Measurements from ENCODE around the gene XRCC3. TPM values are rescaled to one million over a fixed set of nuclear protein-coding genes. Genes with fewer than 3 reads are reported as not detected.

XRCC3 gene
- total and polyA plus RNA-seq, 12 donors, result 1.3 to 10.2 (median 5.0) TPM

GRCh38 chr14:103696466-103697071, 18.7 kb downstream of the XRCC3 start:
- Histone ChIP-seq H3K27ac (peak overlapping the region in 2 of 5 donors; percentile 30 to 57), H3K9me3 (replicated peaks in 1 of 3) (no peaks in the 10 kb centered on the region), H3K36me3 (replicated peaks in 1 of 2) (peaks cover 0 to 46% of the 10 kb centered on the region in 2 donors), H3K4me3 (no peak overlapping the region), H3K4me1 (replicated peaks in 1 of 2) (peaks cover 14 to 38% of the 10 kb centered on the region in 2 donors), H3K27me3 (no peaks in the 10 kb centered on the region)
- DNase-seq, result peak in 2 of 7 donors; percentile 34 to 65
- 50 to 61% (median 56%) methylated on average over 11 to 17 of the region's 17 CpGs for WGBS, 4 donors
- TF ChIP-seq CTCF (IDR thresholded peaks at IDR 0.05), result no peak
- TF ChIP-seq POLR2A (IDR thresholded peaks at IDR 0.05), result no peak
- intact Hi-C loops (cut with DNase I), result no loop called here

- peaks cover 0 to 46% of the 10 kb centered on the region in 2 donors for H3K36me3 ChIP-seq (replicated peaks in 1 of 2)
- TF ChIP-seq POLR2A (IDR thresholded peaks at IDR 0.05) (no peak), CTCF (IDR thresholded peaks at IDR 0.05) (no peak)
- H3K27me3 ChIP-seq, result no peaks in the 10 kb centered on the region
- peaks cover 14 to 33% of the 10 kb centered on the region in 2 donors for H3K4me1 ChIP-seq (replicated peaks in 1 of 2)
- intact Hi-C loops (cut with DNase I), result no loop called here
- 40 to 76% (median 73%) methylated on average over 1 to 13 of the region's 13 CpGs for WGBS, 4 donors
- peak overlapping the region in 2 of 5 donors; percentile 30 to 57 for H3K27ac ChIP-seq
- H3K4me3 ChIP-seq, result no peak overlapping the region
- no peaks in the 10 kb centered on the region for H3K9me3 ChIP-seq (replicated peaks in 1 of 3)
- peak in 2 of 7 donors; percentile 12 to 64 for DNase-seq
These were observed 19.2 kb downstream of the XRCC3 start for GRCh38 chr14:103696070-103696402.

GRCh38 chr14:103695296-103696069, 19.8 kb downstream of the XRCC3 start:
- no peak for TF ChIP-seq POLR2A (IDR thresholded peaks at IDR 0.05)
- TF ChIP-seq CTCF (IDR thresholded peaks at IDR 0.05), result no peak

GRCh38 chr14:103694572-103695026, 20.7 kb downstream of the XRCC3 start:
- H3K4me3 ChIP-seq, result no peak overlapping the region
- 89 to 98% (median 93%) methylated on average over 18 to 20 of the region's 20 CpGs for WGBS, 4 donors
- TF ChIP-seq POLR2A (IDR thresholded peaks at IDR 0.05) (no peak), CTCF (IDR thresholded peaks at IDR 0.05) (no peak)
- no peaks in the 10 kb centered on the region for H3K9me3 ChIP-seq (replicated peaks in 1 of 3)
- H3K36me3 ChIP-seq (replicated peaks in 1 of 2), result peaks cover 0 to 46% of the 10 kb centered on the region in 2 donors
- peak in 2 of 7 donors; percentile 10 to 46 for DNase-seq
- intact Hi-C loops (cut with DNase I), result no loop called here
- H3K27me3 ChIP-seq, result no peaks in the 10 kb centered on the region
- peaks cover 2 to 25% of the 10 kb centered on the region in 2 donors for H3K4me1 ChIP-seq (replicated peaks in 1 of 2)
- H3K27ac ChIP-seq, result no peak overlapping the region

More at GRCh38 chr14:103695296-103696069, 19.8 kb downstream of the XRCC3 start:
- WGBS, 4 donors, result 72 to 86% (median 75%) methylated on average over 11 to 14 of the region's 14 CpGs
- Histone ChIP-seq H3K9me3 (replicated peaks in 1 of 3) (no peaks in the 10 kb centered on the region), H3K36me3 (replicated peaks in 1 of 2) (peaks cover 0 to 46% of the 10 kb centered on the region in 2 donors), H3K27me3 (no peaks in the 10 kb centered on the region), H3K4me1 (replicated peaks in 1 of 2) (peaks cover 9 to 27% of the 10 kb centered on the region in 2 donors), H3K4me3 (no peak overlapping the region), H3K27ac (peak overlapping the region in 1 of 5 donors; percentile 30)
- peak in 1 of 7 donors; percentile 7 for DNase-seq
- intact Hi-C loops (cut with DNase I), result no loop called here
